RWPE1 (cell line): ENCODE results near the gene UVSSA.

Source experiments
- CTCF ChIA-PET: fragments of 350-600 bp; sonication (Branson Sonifier 250); formaldehyde crosslinking; extraction: SDS; loops from one replicate; lab custom pipeline; 2021; lab: Yijun Ruan, JAX
- POLR2A ChIA-PET: fragments of 400-600 bp; formaldehyde crosslinking; extraction: SDS; loops from one replicate; lab custom pipeline; 2020; ENCODE audit warnings: antibody characterized with exemption; ENCODE audit not compliant: low non-redundant PET; lab: Yijun Ruan, JAX
- DNase-seq: peaks from one replicate; pipeline ENCODE4 v3.0.0; 2012; ENCODE audit warnings: low spot score
- H3K27ac ChIP-seq: fragments of 450-650 bp; 2 replicates; pipeline ENCODE4 v1.5.1; 2017
- TF ChIP-seq, protein P1 (sequence below): fragments of 450-650 bp; conservative IDR thresholded peaks from 2 replicates; pipeline ENCODE4 v1.5.1; 2017; ENCODE audit warnings: low read depth, mild to moderate bottlenecking

UVSSA gene

DNA sequence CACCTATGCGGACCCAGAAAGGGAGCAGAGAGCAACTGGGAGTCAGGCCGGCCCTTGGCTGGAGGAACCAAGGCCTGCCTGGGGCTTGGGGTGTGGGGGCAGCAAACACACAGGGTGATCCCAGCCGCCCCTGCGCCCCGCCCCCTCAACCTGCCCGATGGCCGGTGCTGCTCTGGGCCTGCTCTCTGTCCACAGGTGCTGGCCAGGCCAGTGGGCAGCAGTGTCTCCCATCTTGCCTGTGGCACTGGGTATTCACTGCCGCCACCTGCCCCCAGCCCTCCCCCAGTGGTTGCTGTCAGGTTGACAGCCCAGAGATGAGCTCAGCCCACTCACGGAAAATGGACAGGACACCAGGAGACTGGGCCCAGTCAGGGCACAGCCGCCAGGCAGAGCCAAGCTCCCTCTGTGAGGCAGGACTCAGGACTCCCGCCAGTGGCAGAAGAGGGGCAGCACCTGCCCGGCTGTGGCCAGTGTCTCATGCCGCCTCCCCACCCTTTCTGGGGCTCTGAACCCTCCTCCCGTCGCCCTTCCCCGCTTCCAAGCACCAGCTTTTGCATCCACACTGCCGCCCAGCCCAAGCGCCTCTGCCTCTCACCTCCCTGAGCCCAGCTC lies 54.5 kb downstream of the UVSSA start:
- POLR2A ChIA-PET, result no interaction called here
- CTCF ChIA-PET, result no interaction called here
- DNase-seq, result no peak
- TF ChIP-seq, protein P1, sequence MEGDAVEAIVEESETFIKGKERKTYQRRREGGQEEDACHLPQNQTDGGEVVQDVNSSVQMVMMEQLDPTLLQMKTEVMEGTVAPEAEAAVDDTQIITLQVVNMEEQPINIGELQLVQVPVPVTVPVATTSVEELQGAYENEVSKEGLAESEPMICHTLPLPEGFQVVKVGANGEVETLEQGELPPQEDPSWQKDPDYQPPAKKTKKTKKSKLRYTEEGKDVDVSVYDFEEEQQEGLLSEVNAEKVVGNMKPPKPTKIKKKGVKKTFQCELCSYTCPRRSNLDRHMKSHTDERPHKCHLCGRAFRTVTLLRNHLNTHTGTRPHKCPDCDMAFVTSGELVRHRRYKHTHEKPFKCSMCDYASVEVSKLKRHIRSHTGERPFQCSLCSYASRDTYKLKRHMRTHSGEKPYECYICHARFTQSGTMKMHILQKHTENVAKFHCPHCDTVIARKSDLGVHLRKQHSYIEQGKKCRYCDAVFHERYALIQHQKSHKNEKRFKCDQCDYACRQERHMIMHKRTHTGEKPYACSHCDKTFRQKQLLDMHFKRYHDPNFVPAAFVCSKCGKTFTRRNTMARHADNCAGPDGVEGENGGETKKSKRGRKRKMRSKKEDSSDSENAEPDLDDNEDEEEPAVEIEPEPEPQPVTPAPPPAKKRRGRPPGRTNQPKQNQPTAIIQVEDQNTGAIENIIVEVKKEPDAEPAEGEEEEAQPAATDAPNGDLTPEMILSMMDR, result no peak
- H3K27ac ChIP-seq, result no peak overlapping the region

DNA sequence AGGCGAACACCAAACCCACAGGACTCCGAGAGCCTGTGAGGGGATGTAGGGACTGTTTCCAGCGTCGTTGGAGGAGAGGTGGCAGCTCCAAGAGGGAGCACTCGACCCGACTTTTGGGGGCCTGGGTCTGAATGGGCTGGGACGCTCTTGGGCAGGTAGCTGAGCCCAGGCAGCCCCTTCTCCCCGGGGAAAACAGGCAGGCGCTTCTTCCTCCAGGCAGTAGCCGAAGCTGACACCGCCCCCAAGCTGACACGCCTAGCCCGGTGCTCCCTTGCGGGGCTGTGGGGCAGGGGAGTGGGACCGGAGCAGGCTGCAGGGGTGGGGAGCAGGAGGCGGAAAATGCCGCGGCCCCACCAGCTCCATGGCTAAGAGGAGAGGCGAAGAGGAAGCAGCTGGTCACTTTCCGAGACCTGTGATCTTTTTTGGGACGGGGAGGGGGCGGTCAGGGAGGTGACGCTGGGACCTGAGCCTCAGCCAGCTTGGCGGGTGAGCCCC lies 55.1 kb downstream of the UVSSA start:
- no peak for DNase-seq
- POLR2A ChIA-PET, result no interaction called here
- CTCF ChIA-PET, result no interaction called here
- no peak overlapping the region for H3K27ac ChIP-seq
- TF ChIP-seq, protein P1, result no peak

DNA sequence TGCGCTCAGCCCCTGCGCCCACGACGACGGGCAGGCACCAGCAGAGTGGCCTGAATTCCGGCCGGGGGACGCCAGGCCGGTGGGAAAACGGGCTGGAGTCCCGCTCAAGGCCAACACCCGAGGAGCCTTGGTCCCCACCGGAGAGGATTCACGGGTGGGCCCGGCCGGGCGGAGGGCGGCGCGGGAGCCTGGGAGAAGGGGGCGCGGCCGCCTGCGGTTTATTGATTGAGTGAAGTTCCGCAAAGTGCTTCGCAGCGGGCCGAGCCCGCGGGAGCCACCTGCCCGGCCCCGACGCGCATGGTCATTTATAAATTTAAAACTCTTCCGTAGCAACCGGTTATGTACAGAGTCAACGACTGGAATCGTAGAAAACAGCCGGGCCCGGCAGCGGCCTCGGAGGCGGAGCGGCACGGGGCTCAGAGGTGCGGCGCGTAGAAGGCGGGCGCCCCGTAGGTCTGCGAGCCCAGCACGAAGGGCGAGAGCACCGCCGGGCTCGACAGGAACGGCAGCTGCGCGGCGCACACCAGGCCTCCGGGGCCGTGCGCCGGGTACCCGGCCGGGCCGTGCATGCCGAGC lies 55.6 kb downstream of the UVSSA start:
- H3K27ac ChIP-seq, result no peak overlapping the region
- TF ChIP-seq, protein P1, result no peak
- DNase-seq, result no peak
- ChIA-PET POLR2A (no interaction called here), CTCF (no interaction called here)

DNA sequence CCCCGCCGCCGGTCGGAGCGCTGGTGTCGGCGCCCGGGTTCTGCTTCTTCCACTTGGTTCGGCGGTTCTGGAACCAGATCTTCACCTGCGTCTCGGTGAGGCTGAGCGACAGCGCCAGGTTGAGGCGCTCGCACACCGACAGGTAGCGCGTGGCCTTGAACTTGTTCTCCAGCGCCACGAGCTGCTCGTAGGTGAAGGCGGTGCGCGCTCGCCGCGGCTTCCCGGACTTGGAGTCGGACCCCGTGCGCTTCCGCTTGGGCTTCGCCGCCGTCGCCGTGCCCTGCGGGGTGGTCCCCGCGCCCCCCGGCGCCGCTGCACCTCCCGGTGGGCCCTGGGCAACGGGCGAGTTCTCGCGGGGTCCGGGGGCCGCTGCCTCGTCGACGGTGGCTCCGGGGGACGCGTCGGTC lies 56.2 kb downstream of the UVSSA start:
- ChIA-PET POLR2A (no interaction called here), CTCF (no interaction called here)
- DNase-seq, result no peak
- no peak overlapping the region for H3K27ac ChIP-seq
- TF ChIP-seq, protein P1, result no peak

DNA sequence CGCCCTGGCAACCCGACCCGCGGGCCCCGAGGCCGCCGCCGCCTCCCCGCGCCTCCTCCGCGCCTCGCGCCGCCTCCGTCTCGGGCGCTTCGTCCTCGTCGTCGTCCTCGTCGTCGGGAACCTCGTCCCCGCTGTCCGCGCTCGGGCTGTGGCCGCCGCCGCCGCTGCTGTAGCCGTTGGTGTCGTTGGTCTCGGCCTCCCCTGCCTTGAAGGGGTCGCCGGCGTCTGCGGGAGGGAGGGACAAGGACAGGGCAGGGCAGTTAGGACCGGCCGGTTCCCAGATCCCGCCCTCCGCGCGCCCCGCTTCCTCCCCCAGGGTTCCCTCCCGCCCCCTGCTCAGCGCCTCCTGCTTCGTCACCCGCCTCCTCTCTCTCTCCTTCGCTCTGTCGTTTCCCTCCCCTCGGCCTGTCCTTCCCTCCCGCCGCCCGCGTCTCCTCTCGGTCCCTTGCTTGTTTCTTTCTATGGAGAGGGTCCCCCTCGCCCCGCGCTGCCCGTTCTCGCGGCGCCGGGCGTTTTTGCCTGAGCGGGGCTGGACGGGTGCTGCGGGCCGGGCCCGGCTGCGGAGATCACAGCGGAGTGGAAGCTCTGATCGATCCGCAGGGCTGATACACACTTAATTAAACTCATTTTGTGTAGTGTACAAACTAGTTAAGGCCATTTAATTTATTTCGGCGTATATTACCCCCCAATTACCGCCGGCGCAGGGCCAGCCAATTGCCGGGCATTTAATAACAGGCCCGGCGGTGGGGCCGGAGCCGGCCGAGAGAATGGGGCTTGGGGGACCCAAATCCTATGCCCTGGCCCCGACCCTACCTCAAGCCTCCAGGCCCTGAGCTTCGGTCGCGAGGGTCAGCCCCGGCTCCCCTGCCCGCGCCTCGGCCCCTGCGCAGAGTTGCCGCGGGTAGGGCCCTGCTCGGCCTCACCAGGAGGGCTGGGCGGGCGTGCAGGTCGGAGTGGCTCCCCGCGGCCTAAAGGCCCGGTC lies 56.9 kb downstream of the UVSSA start:
- CTCF ChIA-PET, result interaction anchor here (0.6 kb wide), 1 partner anchor 56 kb away, joined by 3 read pairs; no protein-coding TSS in a partner anchor
- TF ChIP-seq, protein P1, result no peak
- POLR2A ChIA-PET, result no interaction called here
- H3K27ac ChIP-seq, result no peak overlapping the region
- DNase-seq, result no peak

DNA sequence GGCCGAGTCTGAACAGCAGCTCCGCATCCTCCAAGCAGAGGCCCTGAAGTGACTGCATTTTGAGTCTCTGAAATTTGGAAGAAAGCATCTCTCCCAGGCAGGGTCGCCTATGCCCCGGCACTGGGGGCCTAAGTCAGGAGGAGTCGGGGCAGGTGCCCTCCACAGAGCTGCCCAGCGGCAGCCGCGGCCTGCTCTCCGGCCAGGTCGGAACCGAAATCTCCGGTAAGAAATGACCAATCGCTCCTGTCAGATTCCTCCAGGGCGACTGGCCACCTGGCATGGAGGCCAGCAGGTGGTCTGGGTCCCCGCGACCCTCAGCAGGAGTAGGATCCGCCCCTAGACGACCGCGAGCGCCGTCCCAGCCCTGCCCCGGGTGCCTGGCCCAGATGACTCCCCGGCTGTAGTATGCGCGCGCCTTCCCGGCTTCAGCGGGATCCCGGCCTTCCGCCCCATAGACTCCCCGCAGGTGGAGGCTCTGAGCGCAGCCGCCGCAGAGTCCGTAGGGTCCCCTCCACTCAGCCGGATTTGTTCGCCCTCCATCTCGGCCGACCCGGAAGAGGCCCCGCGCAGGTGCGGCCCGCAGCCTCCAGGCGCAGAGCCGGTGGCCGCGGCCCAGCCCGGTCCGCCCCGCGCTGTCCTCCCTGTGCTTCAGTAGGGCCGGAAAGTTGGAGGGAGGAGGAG lies 57.7 kb downstream of the UVSSA start:
- DNase-seq, result no peak
- TF ChIP-seq, protein P1, result no peak
- ChIA-PET CTCF (interaction anchor here (0.6 kb wide), 1 partner anchor 55 kb away, joined by 3 read pairs; no protein-coding TSS in a partner anchor), POLR2A (no interaction called here)
- no peak overlapping the region for H3K27ac ChIP-seq
